HG02642 (cell line): ENCODE data around the gene SOX14.

Experiments
- ATAC-seq: cut with Tn5 transposase; IDR thresholded peaks from one replicate; pipeline ENCODE4 v1.9.1; 2021; ENCODE audit warnings: mild to moderate bottlenecking; ENCODE audit not compliant: unreplicated experiment, poor library complexity

Gene SOX14

GRCh38 chr3:137767538-137768360 lies 3.6 kb downstream of the SOX14 start:
- no peak for ATAC-seq

- no peak for ATAC-seq
Observed at GRCh38 chr3:137768361-137769321, 4.5 kb downstream of the SOX14 start.

GRCh38 chr3:137769322-137770065 lies 5.4 kb downstream of the SOX14 start:
- no peak for ATAC-seq

- no peak for ATAC-seq
Observed at GRCh38 chr3:137770066-137770834, 6.1 kb downstream of the SOX14 start.

- ATAC-seq: no peak
Observed at GRCh38 chr3:137770835-137771399, 6.8 kb downstream of the SOX14 start.

GRCh38 chr3:137771401-137772213 lies 7.5 kb downstream of the SOX14 start:
- no peak for ATAC-seq

- no peak for ATAC-seq
Observed at GRCh38 chr3:137772214-137772955, 8.3 kb downstream of the SOX14 start.

- ATAC-seq: no peak
Observed at GRCh38 chr3:137778941-137779340, 14.8 kb downstream of the SOX14 start.

GRCh38 chr3:137787529-137787928 lies 23.4 kb downstream of the SOX14 start:
- ATAC-seq: no peak

- ATAC-seq: no peak
Observed at GRCh38 chr3:137789236-137789635, 25.1 kb downstream of the SOX14 start.

GRCh38 chr3:137792626-137793271 lies 28.6 kb downstream of the SOX14 start:
- ATAC-seq: no peak

- ATAC-seq: no peak
Observed at GRCh38 chr3:137796993-137797392, 32.9 kb downstream of the SOX14 start.

- no peak for ATAC-seq
Observed at GRCh38 chr3:137803215-137803614, 39.1 kb downstream of the SOX14 start.

- ATAC-seq: no peak
Observed at GRCh38 chr3:137807998-137808397, 43.9 kb downstream of the SOX14 start.

GRCh38 chr3:137809509-137809908 lies 45.4 kb downstream of the SOX14 start:
- no peak for ATAC-seq

- no peak for ATAC-seq
Observed at GRCh38 chr3:137812023-137812422, 47.9 kb downstream of the SOX14 start.

- ATAC-seq: no peak
Observed at GRCh38 chr3:137815251-137815650, 51.1 kb downstream of the SOX14 start.
